ENCODE measurements around the gene CCDC122.

Gene CCDC122

GRCh38 chr13:43805071-43805468 lies 74.5 kb downstream of the CCDC122 start:
- in situ Hi-C loops (cut with MboI; ENCODE audit: low sequenced_read_pairs): no loop called here

- in situ Hi-C loops (cut with MboI; ENCODE audit: low sequenced_read_pairs): no loop called here
These were observed 75.0 kb downstream of the CCDC122 start for GRCh38 chr13:43804461-43805070.

- in situ Hi-C loops (cut with MboI; ENCODE audit: low sequenced_read_pairs): no loop called here
These were observed 77.0 kb downstream of the CCDC122 start for GRCh38 chr13:43802511-43802910.

- in situ Hi-C loops (cut with MboI; ENCODE audit: low sequenced_read_pairs): no loop called here
These were observed 78.7 kb downstream of the CCDC122 start for GRCh38 chr13:43800828-43801227.

- in situ Hi-C loops (cut with MboI; ENCODE audit: low sequenced_read_pairs): no loop called here
These were observed 80.3 kb downstream of the CCDC122 start for GRCh38 chr13:43799191-43799590.

GRCh38 chr13:43797869-43798268 lies 81.7 kb downstream of the CCDC122 start:
- in situ Hi-C loops (cut with MboI; ENCODE audit: low sequenced_read_pairs): no loop called here

- in situ Hi-C loops (cut with MboI; ENCODE audit: low sequenced_read_pairs): no loop called here
These were observed 82.4 kb downstream of the CCDC122 start for GRCh38 chr13:43797159-43797558.

- in situ Hi-C loops (cut with MboI; ENCODE audit: low sequenced_read_pairs): no loop called here
These were observed 85.1 kb downstream of the CCDC122 start for GRCh38 chr13:43794416-43794815.

- in situ Hi-C loops (cut with MboI; ENCODE audit: low sequenced_read_pairs): no loop called here
These were observed 87.3 kb downstream of the CCDC122 start for GRCh38 chr13:43792076-43792881.

- in situ Hi-C loops (cut with MboI; ENCODE audit: low sequenced_read_pairs): no loop called here
These were observed 91.5 kb downstream of the CCDC122 start for GRCh38 chr13:43787997-43788396.

GRCh38 chr13:43787518-43787891 lies 92.0 kb downstream of the CCDC122 start:
- in situ Hi-C loops (cut with MboI; ENCODE audit: low sequenced_read_pairs): no loop called here

- in situ Hi-C loops (cut with MboI; ENCODE audit: low sequenced_read_pairs): no loop called here
These were observed 92.6 kb downstream of the CCDC122 start, which contains the start of gene ENOX1 for GRCh38 chr13:43786766-43787517. ENOX1 (minus strand) TSS chr13:43786972.

- in situ Hi-C loops (cut with MboI; ENCODE audit: low sequenced_read_pairs): no loop called here
These were observed 93.1 kb downstream of the CCDC122 start for GRCh38 chr13:43786472-43786765.
